Measurements from ENCODE around the gene HSPB6.
A peak's percentile ranks its signal among the peaks of the same experiment; 100 is the strongest.

The HSPB6 gene

DNA sequence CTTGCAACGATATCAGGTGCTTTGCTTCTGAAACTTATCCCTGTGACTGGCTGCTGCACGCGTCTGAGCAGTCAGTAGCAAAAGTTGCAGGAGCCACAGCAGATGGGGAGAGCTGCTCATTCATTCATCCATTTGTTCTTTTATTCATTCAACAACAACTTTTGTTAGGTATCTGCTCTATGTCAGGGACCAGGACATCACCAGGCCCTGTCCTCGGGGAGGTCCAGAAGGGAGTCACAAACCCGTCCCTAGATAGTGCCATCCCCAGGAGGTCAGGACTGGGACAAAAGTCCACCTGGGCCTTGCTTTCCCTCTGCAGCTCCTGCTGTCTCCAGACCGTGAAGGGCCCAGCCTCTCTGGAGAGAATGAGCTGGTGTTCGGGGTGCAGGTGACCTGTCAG is 21.1 kb upstream of the HSPB6 start:
- H3K9me3 ChIP-seq (ENCODE audit: insufficient read depth, low read depth, low read length): no peaks in the 10 kb centered on the region
- peaks cover 22% of the 10 kb centered on the region; the same call in 1 of the 2 replicates for H3K36me3 ChIP-seq (ENCODE audit: insufficient read depth, low read length)
- H3K27me3 ChIP-seq (ENCODE audit: insufficient read depth, low read length, poor library complexity, severe bottlenecking): no peaks in the 10 kb centered on the region
- peak overlapping the region; percentile 85 for H3K9ac ChIP-seq (ENCODE audit: low read depth, low read length, poor library complexity, severe bottlenecking)
- TF ChIP-seq EZH2phosphoT487 (IDR thresholded peaks at IDR 0.05; ENCODE audit: borderline replicate concordance): no peak
- TF ChIP-seq, protein P1, sequence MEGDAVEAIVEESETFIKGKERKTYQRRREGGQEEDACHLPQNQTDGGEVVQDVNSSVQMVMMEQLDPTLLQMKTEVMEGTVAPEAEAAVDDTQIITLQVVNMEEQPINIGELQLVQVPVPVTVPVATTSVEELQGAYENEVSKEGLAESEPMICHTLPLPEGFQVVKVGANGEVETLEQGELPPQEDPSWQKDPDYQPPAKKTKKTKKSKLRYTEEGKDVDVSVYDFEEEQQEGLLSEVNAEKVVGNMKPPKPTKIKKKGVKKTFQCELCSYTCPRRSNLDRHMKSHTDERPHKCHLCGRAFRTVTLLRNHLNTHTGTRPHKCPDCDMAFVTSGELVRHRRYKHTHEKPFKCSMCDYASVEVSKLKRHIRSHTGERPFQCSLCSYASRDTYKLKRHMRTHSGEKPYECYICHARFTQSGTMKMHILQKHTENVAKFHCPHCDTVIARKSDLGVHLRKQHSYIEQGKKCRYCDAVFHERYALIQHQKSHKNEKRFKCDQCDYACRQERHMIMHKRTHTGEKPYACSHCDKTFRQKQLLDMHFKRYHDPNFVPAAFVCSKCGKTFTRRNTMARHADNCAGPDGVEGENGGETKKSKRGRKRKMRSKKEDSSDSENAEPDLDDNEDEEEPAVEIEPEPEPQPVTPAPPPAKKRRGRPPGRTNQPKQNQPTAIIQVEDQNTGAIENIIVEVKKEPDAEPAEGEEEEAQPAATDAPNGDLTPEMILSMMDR (conservative IDR thresholded peaks at IDR 0.05; ENCODE audit: low read length): no peak
- H3K4me2 ChIP-seq (ENCODE audit: low read depth, low read length, poor library complexity, severe bottlenecking): peak overlapping the region; percentile 95
- H3K4me3 ChIP-seq (ENCODE audit: low read length, poor library complexity, severe bottlenecking): peak overlapping the region; percentile 96
- H2AFZ ChIP-seq (ENCODE audit: low read length): no peak overlapping the region
- H3K79me2 ChIP-seq (ENCODE audit: insufficient read depth, low read length): peaks cover 39% of the 10 kb centered on the region
- no peaks in the 10 kb centered on the region for H3F3A ChIP-seq (ENCODE audit: low read depth)
- H3K4me1 ChIP-seq (ENCODE audit: insufficient read depth, low read length, poor library complexity, severe bottlenecking): peaks cover 28% of the 10 kb centered on the region
- H4K20me1 ChIP-seq (ENCODE audit: insufficient read depth, low read length, poor library complexity, severe bottlenecking): peaks cover 11% of the 10 kb centered on the region
- H3K9me2 ChIP-seq (replicated peaks; ENCODE audit: low read depth, low read length): no peaks in the 10 kb centered on the region

- Histone ChIP-seq H3K4me2 (ENCODE audit: low read depth, low read length, poor library complexity, severe bottlenecking) (peak overlapping the region; percentile 95), H3K9me3 (ENCODE audit: insufficient read depth, low read depth, low read length) (no peaks in the 10 kb centered on the region), H3F3A (ENCODE audit: low read depth) (no peaks in the 10 kb centered on the region), H3K4me1 (ENCODE audit: insufficient read depth, low read length, poor library complexity, severe bottlenecking) (peaks cover 28% of the 10 kb centered on the region), H3K79me2 (ENCODE audit: insufficient read depth, low read length) (peaks cover 39% of the 10 kb centered on the region), H3K9ac (ENCODE audit: low read depth, low read length, poor library complexity, severe bottlenecking) (peak overlapping the region; percentile 85), H3K36me3 (ENCODE audit: insufficient read depth, low read length) (peaks cover 16% of the 10 kb centered on the region; the same call in 1 of the 2 replicates), H3K27me3 (ENCODE audit: insufficient read depth, low read length, poor library complexity, severe bottlenecking) (no peaks in the 10 kb centered on the region), H3K4me3 (ENCODE audit: low read length, poor library complexity, severe bottlenecking) (peak overlapping the region; percentile 96), H3K9me2 (replicated peaks; ENCODE audit: low read depth, low read length) (no peaks in the 10 kb centered on the region), H2AFZ (ENCODE audit: low read length) (no peak overlapping the region), H4K20me1 (ENCODE audit: insufficient read depth, low read length, poor library complexity, severe bottlenecking) (peaks cover 11% of the 10 kb centered on the region)
- TF ChIP-seq EZH2phosphoT487 (IDR thresholded peaks at IDR 0.05; ENCODE audit: borderline replicate concordance): no peak
- TF ChIP-seq, protein P1 (conservative IDR thresholded peaks at IDR 0.05; ENCODE audit: low read length): no peak
These were observed 20.4 kb upstream of the HSPB6 start for GRCh38 chr19:35777086-35777841.

DNA sequence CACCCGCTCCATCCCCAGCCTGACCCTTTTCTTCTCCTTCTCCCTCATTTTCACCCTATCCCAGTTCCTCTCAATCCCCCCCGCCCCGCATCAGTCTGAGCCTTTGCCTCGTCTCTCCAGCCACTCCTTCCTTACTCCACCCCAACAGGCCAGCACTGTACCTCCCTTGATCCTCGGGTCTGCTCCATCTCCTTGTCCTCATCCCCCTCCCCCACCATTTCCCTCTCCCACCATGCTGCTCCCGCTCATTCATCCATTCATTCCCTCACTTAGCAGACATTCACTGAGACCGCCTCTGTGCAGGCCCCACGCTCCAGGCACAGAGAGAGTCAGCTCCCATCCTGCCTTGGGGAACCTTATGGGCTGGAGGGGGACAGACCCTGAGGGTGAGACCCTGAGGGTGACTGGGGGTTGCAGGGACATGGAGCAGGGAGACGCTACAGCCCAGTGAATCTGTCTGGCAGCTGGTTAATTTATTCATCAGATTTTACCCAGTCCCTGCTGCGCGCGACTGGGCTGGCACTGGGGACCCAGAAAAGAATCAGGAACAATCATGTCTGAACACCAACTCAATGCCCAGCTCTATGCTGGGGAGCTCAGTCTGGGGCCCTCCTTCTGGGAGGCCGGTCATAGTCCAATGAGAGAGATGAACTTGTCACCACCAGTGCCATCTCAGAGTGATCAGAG is 19.4 kb upstream of the HSPB6 start:
- peaks cover 11% of the 10 kb centered on the region for H4K20me1 ChIP-seq (ENCODE audit: insufficient read depth, low read length, poor library complexity, severe bottlenecking)
- H3K9ac ChIP-seq (ENCODE audit: low read depth, low read length, poor library complexity, severe bottlenecking): peak overlapping the region; percentile 85
- H3K4me3 ChIP-seq (ENCODE audit: low read length, poor library complexity, severe bottlenecking): peak overlapping the region; percentile 96
- no peaks in the 10 kb centered on the region for H3K9me3 ChIP-seq (ENCODE audit: insufficient read depth, low read depth, low read length)
- no peaks in the 10 kb centered on the region for H3F3A ChIP-seq (ENCODE audit: low read depth)
- H3K9me2 ChIP-seq (replicated peaks; ENCODE audit: low read depth, low read length): no peaks in the 10 kb centered on the region
- peaks cover 28% of the 10 kb centered on the region for H3K4me1 ChIP-seq (ENCODE audit: insufficient read depth, low read length, poor library complexity, severe bottlenecking)
- peaks cover 39% of the 10 kb centered on the region for H3K79me2 ChIP-seq (ENCODE audit: insufficient read depth, low read length)
- peaks cover 11% of the 10 kb centered on the region; the same call in 1 of the 2 replicates for H3K36me3 ChIP-seq (ENCODE audit: insufficient read depth, low read length)
- no peak for TF ChIP-seq EZH2phosphoT487 (IDR thresholded peaks at IDR 0.05; ENCODE audit: borderline replicate concordance)
- TF ChIP-seq, protein P1 (conservative IDR thresholded peaks at IDR 0.05; ENCODE audit: low read length): no peak
- peak overlapping the region; percentile 95 for H3K4me2 ChIP-seq (ENCODE audit: low read depth, low read length, poor library complexity, severe bottlenecking)
- no peaks in the 10 kb centered on the region for H3K27me3 ChIP-seq (ENCODE audit: insufficient read depth, low read length, poor library complexity, severe bottlenecking)
- H2AFZ ChIP-seq (ENCODE audit: low read length): peak overlapping the region; percentile 82
